ENCODE measurements around the gene TMEM247.

TMEM247 gene

GRCh38 chr2:46504685-46505471 is 25.5 kb downstream of the TMEM247 start:
- H3K27me3 ChIP-seq (ENCODE audit: control insufficient read depth in 1 of 2, insufficient read depth in 1 of 2, low read length in 2 of 2) = no peaks in the 10 kb centered on the region
- no peaks in the 10 kb centered on the region for H3K9me3 ChIP-seq (ENCODE audit: control insufficient read depth, low read length)
- H4K91ac ChIP-seq (ENCODE audit: low read length) = no peak overlapping the region
- no peak overlapping the region for H3K18ac ChIP-seq (ENCODE audit: low read depth in 1 of 2, low read length in 2 of 2)
- no peak overlapping the region for H3K14ac ChIP-seq (ENCODE audit: low read length in 2 of 2)
- no peaks in the 10 kb centered on the region for H3K36me3 ChIP-seq (ENCODE audit: control insufficient read depth in 1 of 2, insufficient read depth in 2 of 2, low read depth in 1 of 2, low read length in 2 of 2)
- no peak overlapping the region for H3K9ac ChIP-seq (ENCODE audit: low read length)
- no peaks in the 10 kb centered on the region for H3K79me1 ChIP-seq (replicated peaks; ENCODE audit: low read length, poor library complexity, severe bottlenecking)
- no peak for DNase-seq
- H3K4ac ChIP-seq (ENCODE audit: low read depth in 1 of 2, low read length in 2 of 2) = no peak overlapping the region
- H4K8ac ChIP-seq (ENCODE audit: low read length) = no peak overlapping the region
- H2BK12ac ChIP-seq (ENCODE audit: low read length in 2 of 2) = no peak overlapping the region
- no peak overlapping the region for H2BK5ac ChIP-seq (ENCODE audit: low read depth, low read length, poor library complexity, severe bottlenecking)
- H2BK15ac ChIP-seq (ENCODE audit: low read depth, poor library complexity, severe bottlenecking) = no peak overlapping the region
- no peak overlapping the region for H3K27ac ChIP-seq (ENCODE audit: low read length, poor library complexity, severe bottlenecking)
- 90% methylated on average over 8 of the region's 8 CpGs for WGBS
- H2AK5ac ChIP-seq (ENCODE audit: low read length, severe bottlenecking) = no peak overlapping the region
- peaks cover 4% of the 10 kb centered on the region for H3K4me1 ChIP-seq (ENCODE audit: control insufficient read depth, insufficient read depth, low read depth, low read length)
- H3K4me2 ChIP-seq (ENCODE audit: low read length, poor library complexity, severe bottlenecking) = no peak overlapping the region
- H2BK120ac ChIP-seq (ENCODE audit: low read depth, low read length) = no peak overlapping the region
- H3K23ac ChIP-seq (ENCODE audit: low read length in 2 of 2) = no peak overlapping the region
- no peak overlapping the region for H2AFZ ChIP-seq (ENCODE audit: low read depth, low read length)
- no peak overlapping the region for H3K4me3 ChIP-seq (ENCODE audit: insufficient read depth in 1 of 2, low read depth in 1 of 2, low read length in 2 of 2)

- Histone ChIP-seq H2BK5ac (ENCODE audit: low read depth, low read length, poor library complexity, severe bottlenecking) (no peak overlapping the region), H3K36me3 (ENCODE audit: control insufficient read depth in 1 of 2, insufficient read depth in 2 of 2, low read depth in 1 of 2, low read length in 2 of 2) (no peaks in the 10 kb centered on the region), H3K9me3 (ENCODE audit: control insufficient read depth, low read length) (no peaks in the 10 kb centered on the region), H3K4me3 (ENCODE audit: insufficient read depth in 1 of 2, low read depth in 1 of 2, low read length in 2 of 2) (no peak overlapping the region), H3K27ac (ENCODE audit: low read length, poor library complexity, severe bottlenecking) (no peak overlapping the region), H3K14ac (ENCODE audit: low read length in 2 of 2) (no peak overlapping the region), H4K91ac (ENCODE audit: low read length) (no peak overlapping the region), H3K4me1 (ENCODE audit: control insufficient read depth, insufficient read depth, low read depth, low read length) (peaks cover 4% of the 10 kb centered on the region), H2BK12ac (ENCODE audit: low read length in 2 of 2) (no peak overlapping the region), H2BK120ac (ENCODE audit: low read depth, low read length) (no peak overlapping the region), H3K18ac (ENCODE audit: low read depth in 1 of 2, low read length in 2 of 2) (no peak overlapping the region), H2BK15ac (ENCODE audit: low read depth, poor library complexity, severe bottlenecking) (no peak overlapping the region), H4K8ac (ENCODE audit: low read length) (no peak overlapping the region), H2AFZ (ENCODE audit: low read depth, low read length) (no peak overlapping the region), H3K4me2 (ENCODE audit: low read length, poor library complexity, severe bottlenecking) (no peak overlapping the region), H3K23ac (ENCODE audit: low read length in 2 of 2) (no peak overlapping the region), H3K79me1 (replicated peaks; ENCODE audit: low read length, poor library complexity, severe bottlenecking) (no peaks in the 10 kb centered on the region), H3K9ac (ENCODE audit: low read length) (no peak overlapping the region), H2AK5ac (ENCODE audit: low read length, severe bottlenecking) (no peak overlapping the region), H3K27me3 (ENCODE audit: control insufficient read depth in 1 of 2, insufficient read depth in 1 of 2, low read length in 2 of 2) (no peaks in the 10 kb centered on the region), H3K4ac (ENCODE audit: low read depth in 1 of 2, low read length in 2 of 2) (no peak overlapping the region)
- no peak for DNase-seq
- WGBS = 88% methylated on average over 3 of the region's 3 CpGs
Observed at GRCh38 chr2:46505472-46505783, 26.1 kb downstream of the TMEM247 start.

GRCh38 chr2:46506131-46506706 is 26.9 kb downstream of the TMEM247 start:
- H3K4me3 ChIP-seq (ENCODE audit: insufficient read depth in 1 of 2, low read depth in 1 of 2, low read length in 2 of 2) = no peak overlapping the region
- no peak overlapping the region for H2BK15ac ChIP-seq (ENCODE audit: low read depth, poor library complexity, severe bottlenecking)
- H2BK12ac ChIP-seq (ENCODE audit: low read length in 2 of 2) = no peak overlapping the region
- no peak overlapping the region for H3K4ac ChIP-seq (ENCODE audit: low read depth in 1 of 2, low read length in 2 of 2)
- H3K4me1 ChIP-seq (ENCODE audit: control insufficient read depth, insufficient read depth, low read depth, low read length) = peaks cover 4% of the 10 kb centered on the region
- H3K27ac ChIP-seq (ENCODE audit: low read length, poor library complexity, severe bottlenecking) = no peak overlapping the region
- H2AK5ac ChIP-seq (ENCODE audit: low read length, severe bottlenecking) = no peak overlapping the region
- no peak overlapping the region for H3K4me2 ChIP-seq (ENCODE audit: low read length, poor library complexity, severe bottlenecking)
- no peaks in the 10 kb centered on the region for H3K9me3 ChIP-seq (ENCODE audit: control insufficient read depth, low read length)
- H3K14ac ChIP-seq (ENCODE audit: low read length in 2 of 2) = no peak overlapping the region
- WGBS = 40% methylated on average over 5 of the region's 6 CpGs
- no peak overlapping the region for H2AFZ ChIP-seq (ENCODE audit: low read depth, low read length)
- no peak overlapping the region for H4K8ac ChIP-seq (ENCODE audit: low read length)
- no peaks in the 10 kb centered on the region for H3K79me1 ChIP-seq (replicated peaks; ENCODE audit: low read length, poor library complexity, severe bottlenecking)
- H3K23ac ChIP-seq (ENCODE audit: low read length in 2 of 2) = no peak overlapping the region
- no peak overlapping the region for H2BK120ac ChIP-seq (ENCODE audit: low read depth, low read length)
- H3K18ac ChIP-seq (ENCODE audit: low read depth in 1 of 2, low read length in 2 of 2) = no peak overlapping the region
- H3K36me3 ChIP-seq (ENCODE audit: control insufficient read depth in 1 of 2, insufficient read depth in 2 of 2, low read depth in 1 of 2, low read length in 2 of 2) = no peaks in the 10 kb centered on the region
- no peak overlapping the region for H3K9ac ChIP-seq (ENCODE audit: low read length)
- H2BK5ac ChIP-seq (ENCODE audit: low read depth, low read length, poor library complexity, severe bottlenecking) = no peak overlapping the region
- H3K27me3 ChIP-seq (ENCODE audit: control insufficient read depth in 1 of 2, insufficient read depth in 1 of 2, low read length in 2 of 2) = no peaks in the 10 kb centered on the region
- H4K91ac ChIP-seq (ENCODE audit: low read length) = peak overlapping the region; percentile 19
- no peak for DNase-seq

GRCh38 chr2:46508312-46508711 is 28.9 kb downstream of the TMEM247 start:
- Histone ChIP-seq H2BK5ac (ENCODE audit: low read depth, low read length, poor library complexity, severe bottlenecking) (no peak overlapping the region), H3K9ac (ENCODE audit: low read length) (no peak overlapping the region), H3K23ac (ENCODE audit: low read length in 2 of 2) (no peak overlapping the region), H2BK120ac (ENCODE audit: low read depth, low read length) (no peak overlapping the region), H3K14ac (ENCODE audit: low read length in 2 of 2) (no peak overlapping the region), H2BK12ac (ENCODE audit: low read length in 2 of 2) (no peak overlapping the region), H3K9me3 (ENCODE audit: control insufficient read depth, low read length) (peaks cover 6% of the 10 kb centered on the region), H4K91ac (ENCODE audit: low read length) (no peak overlapping the region), H4K8ac (ENCODE audit: low read length) (no peak overlapping the region), H3K79me1 (replicated peaks; ENCODE audit: low read length, poor library complexity, severe bottlenecking) (no peaks in the 10 kb centered on the region), H3K4ac (ENCODE audit: low read depth in 1 of 2, low read length in 2 of 2) (no peak overlapping the region), H3K4me3 (ENCODE audit: insufficient read depth in 1 of 2, low read depth in 1 of 2, low read length in 2 of 2) (no peak overlapping the region), H3K27me3 (ENCODE audit: control insufficient read depth in 1 of 2, insufficient read depth in 1 of 2, low read length in 2 of 2) (peaks cover 0 to 4% of the 10 kb centered on the region in 2 experiments), H2AFZ (ENCODE audit: low read depth, low read length) (no peak overlapping the region), H3K36me3 (ENCODE audit: control insufficient read depth in 1 of 2, insufficient read depth in 2 of 2, low read depth in 1 of 2, low read length in 2 of 2) (no peaks in the 10 kb centered on the region), H2BK15ac (ENCODE audit: low read depth, poor library complexity, severe bottlenecking) (no peak overlapping the region), H3K27ac (ENCODE audit: low read length, poor library complexity, severe bottlenecking) (no peak overlapping the region), H2AK5ac (ENCODE audit: low read length, severe bottlenecking) (no peak overlapping the region), H3K18ac (ENCODE audit: low read depth in 1 of 2, low read length in 2 of 2) (no peak overlapping the region), H3K4me1 (ENCODE audit: control insufficient read depth, insufficient read depth, low read depth, low read length) (peaks cover 4% of the 10 kb centered on the region), H3K4me2 (ENCODE audit: low read length, poor library complexity, severe bottlenecking) (no peak overlapping the region)
- WGBS = 87% methylated on average over 3 of the region's 3 CpGs
- DNase-seq = no peak
